Body of pancreas (tissue), 4 donors: Measurements from ENCODE around the gene IGSF21. TPM values are rescaled to one million over a fixed set of nuclear protein-coding genes. Genes with fewer than 3 reads are reported as not detected.

Source experiments
- ATAC-seq: fragments of 150-250 bp; one replicate; pipeline ENCODE4 v1.9.1; 2016
- DNase-seq, 4 donors: peaks; one replicate each; pipeline ENCODE4 v3.0.0-alpha.2; 2019
- H3K27ac ChIP-seq, 4 donors: fragments of 200-600 bp; sonication (generic); 1 replicate in 3 of 4; 2 replicates in 1 of 4; pipeline versions ENCODE4 v1.5.1 to v1.6.1; 2016 to 2019; ENCODE audit warnings: mild to moderate bottlenecking in 1 of 4, mixed read lengths in 1 of 4, moderate library complexity in 1 of 4
- H3K27me3 ChIP-seq, 2 donors: fragments of 200-600 bp; sonication (generic); one replicate each; pipeline ENCODE4 v1.6.0; 2016; ENCODE audit warnings: mild to moderate bottlenecking in 1 of 2
- H3K36me3 ChIP-seq, 2 donors: fragments of 200-600 bp; sonication (generic); replicated peaks in 1 of 2; 2 replicates each; pipeline ENCODE4 v1.5.1; 2016; ENCODE audit warnings: low read depth in 2 of 2; ENCODE audit not compliant: insufficient read depth in 1 of 2
- H3K4me1 ChIP-seq: fragments of 200-600 bp; sonication (generic); one replicate; pipeline ENCODE4 v1.6.0; 2016
- H3K4me3 ChIP-seq, 2 donors: fragments of 200-600 bp; sonication (generic); 1 replicate in 1 of 2; 2 replicates in 1 of 2; pipeline ENCODE4 v1.5.1; 2016 to 2019
- H3K9me3 ChIP-seq, 3 donors: fragments of 200-600 bp; sonication (generic); 1 replicate in 2 of 3; 2 replicates in 1 of 3; pipeline ENCODE4 v1.5.1; 2016
- CTCF ChIP-seq, 7 experiments: fragments of 450-650 bp in 4 of 7; fragments of 200-600 bp in 3 of 7; sonication (generic) in 3 of 7; IDR thresholded peaks; one replicate each; pipeline ENCODE4 v1.5.1; 2016 to 2019; ENCODE audit warnings: antibody characterized with exemption in 7 of 7
- POLR2A ChIP-seq, 3 donors: fragments of 450-650 bp; IDR thresholded peaks; one replicate each; pipeline ENCODE4 v1.6.1; 2016; ENCODE audit warnings: antibody characterized with exemption in 3 of 3, mild to moderate bottlenecking in 2 of 3
- WGBS, 2 donors: methylation state at CpG; one replicate each; pipeline ENCODE4 v1.1.5; 2017; 5-methylcytosine and 5-hydroxymethylcytosine counted together
- intact Hi-C: fragments of 100-400 bp; cut with DNase I; formaldehyde crosslinking; loops from one replicate; pipeline ENCODE4 v1.15.1; 2023
- total RNA-seq, 2 donors: library from RNA; depleted of rRNA; stranded (reverse); fragments of >200 nt; gene quantifications; one replicate each; pipeline ENCODE4 v1.1.0, GENCODE V29; 2016

Gene IGSF21
- total RNA-seq, 2 donors from 2014 or later, result 0.33 to 2.1 TPM

GRCh38 chr1:18404460-18404859 lies 296.9 kb downstream of the IGSF21 start:
- 45 to 88% methylated on average over 3 of the region's 3 CpGs for WGBS, 2 donors
- H3K9me3 ChIP-seq, result peaks cover 0 to 5% (median 0%) of the 10 kb centered on the region in 3 donors
- ATAC-seq (no peak), DNase-seq (no peak)
- H3K36me3 ChIP-seq, result no peaks in the 10 kb centered on the region
- H3K4me3 ChIP-seq, result no peak overlapping the region
- no peak overlapping the region for H3K27ac ChIP-seq
- no peaks in the 10 kb centered on the region for H3K4me1 ChIP-seq
- no peak for TF ChIP-seq CTCF (IDR thresholded peaks at IDR 0.05)
- TF ChIP-seq POLR2A (IDR thresholded peaks at IDR 0.05), result no peak
- intact Hi-C loops, result no loop called here
- H3K27me3 ChIP-seq, result no peaks in the 10 kb centered on the region

- Histone ChIP-seq H3K4me1 (no peaks in the 10 kb centered on the region), H3K36me3 (no peaks in the 10 kb centered on the region), H3K4me3 (no peak overlapping the region), H3K27me3 (no peaks in the 10 kb centered on the region), H3K27ac (no peak overlapping the region), H3K9me3 (peaks cover 0 to 5% (median 0%) of the 10 kb centered on the region in 3 donors)
- DNase-seq (no peak), ATAC-seq (no peak)
- TF ChIP-seq CTCF (IDR thresholded peaks at IDR 0.05), result no peak
- TF ChIP-seq POLR2A (IDR thresholded peaks at IDR 0.05), result no peak
- intact Hi-C loops, result no loop called here
- WGBS, 2 donors, result 71 to 83% methylated on average over 21 to 26 of the region's 26 CpGs
Measured at GRCh38 chr1:18407166-18408045, 299.8 kb downstream of the IGSF21 start.

GRCh38 chr1:18408656-18409370 lies 301.2 kb downstream of the IGSF21 start:
- Histone ChIP-seq H3K4me1 (no peaks in the 10 kb centered on the region), H3K27me3 (no peaks in the 10 kb centered on the region), H3K9me3 (peaks cover 0 to 10% (median 0%) of the 10 kb centered on the region in 3 donors), H3K27ac (no peak overlapping the region), H3K36me3 (no peaks in the 10 kb centered on the region), H3K4me3 (no peak overlapping the region)
- WGBS, 2 donors, result 63 to 67% methylated on average over 9 to 12 of the region's 12 CpGs
- no peak for TF ChIP-seq POLR2A (IDR thresholded peaks at IDR 0.05)
- no peak for TF ChIP-seq CTCF (IDR thresholded peaks at IDR 0.05)
- intact Hi-C loops, result no loop called here
- DNase-seq, result no peak
- ATAC-seq, result no peak

- H3K9me3 ChIP-seq, result peaks cover 0 to 5% (median 0%) of the 10 kb centered on the region in 3 donors
- no peak for DNase-seq
- no peak for TF ChIP-seq POLR2A (IDR thresholded peaks at IDR 0.05)
- no peak for TF ChIP-seq CTCF (IDR thresholded peaks at IDR 0.05)
- no peaks in the 10 kb centered on the region for H3K4me1 ChIP-seq
- intact Hi-C loops, result no loop called here
- H3K36me3 ChIP-seq, result no peaks in the 10 kb centered on the region
- H3K4me3 ChIP-seq, result no peak overlapping the region
- no peaks in the 10 kb centered on the region for H3K27me3 ChIP-seq
- H3K27ac ChIP-seq, result no peak overlapping the region
- 72 to 73% methylated on average over 8 of the region's 8 CpGs for WGBS, 2 donors
- no peak for ATAC-seq
Measured at GRCh38 chr1:18409609-18410237, 302.1 kb downstream of the IGSF21 start.
